ENCODE results near the gene NSUN3. TPM values are rescaled to one million over a fixed set of nuclear protein-coding genes. Genes with fewer than 3 reads are reported as not detected.

Gene NSUN3
- total RNA-seq, 1 experiment from 2014 or later, result 10.1 TPM

GRCh38 chr3:94137377-94137776 lies 74.5 kb downstream of the NSUN3 start:
- H3K4me3 Mint-ChIP-seq (ENCODE audit: low read depth, unreplicated experiment), result no peak overlapping the region
- no peak overlapping the region for H3K27ac Mint-ChIP-seq (ENCODE audit: unreplicated experiment)
- peaks cover 4% of the 10 kb centered on the region for H3K9me3 Mint-ChIP-seq (ENCODE audit: low read depth, unreplicated experiment)
- CTCF ChIA-PET, result interaction anchor here (0.7 kb wide), 1 partner anchor 13 kb away, joined by 5 read pairs; no protein-coding TSS in a partner anchor
- no peaks in the 10 kb centered on the region for H3K27me3 Mint-ChIP-seq (ENCODE audit: unreplicated experiment)
- DNase-seq, result no peak
- BruUV-seq (replicated peaks), result no TSS peak
- no peaks in the 10 kb centered on the region for H3K4me1 Mint-ChIP-seq (ENCODE audit: low read depth, unreplicated experiment)
- no peak for TF ChIP-seq CTCF (IDR thresholded peaks at IDR 0.05; ENCODE audit: unreplicated experiment)
- intact Hi-C loops (cut with micrococcal nuclease; ENCODE audit: unreplicated experiment), result no loop called here
- H3K36me3 Mint-ChIP-seq (ENCODE audit: insufficient read depth, unreplicated experiment), result no peaks in the 10 kb centered on the region

DNA sequence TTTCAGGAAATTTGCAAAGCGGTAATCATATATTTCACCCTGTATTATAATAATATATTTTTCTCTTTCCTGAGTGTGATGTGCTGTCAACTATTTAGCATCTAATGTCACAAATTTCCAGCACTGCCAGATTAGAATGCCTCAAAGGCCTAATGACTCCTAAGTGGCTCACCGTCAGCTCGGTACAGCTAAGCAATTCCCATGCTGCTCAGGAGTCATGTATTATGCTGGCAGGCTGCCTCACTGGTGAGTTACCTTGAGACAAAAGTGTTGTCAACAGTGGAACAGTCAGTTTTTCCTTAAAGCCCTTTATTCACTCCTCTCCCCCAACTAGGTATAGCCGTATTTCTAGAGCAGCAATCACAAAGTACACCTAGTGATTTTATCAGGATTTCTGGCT lies 83.6 kb downstream of the NSUN3 start:
- Mint-ChIP-seq H3K27ac (ENCODE audit: unreplicated experiment) (no peak overlapping the region), H3K4me1 (ENCODE audit: low read depth, unreplicated experiment) (no peaks in the 10 kb centered on the region), H3K36me3 (ENCODE audit: insufficient read depth, unreplicated experiment) (no peaks in the 10 kb centered on the region), H3K27me3 (ENCODE audit: unreplicated experiment) (no peaks in the 10 kb centered on the region), H3K4me3 (ENCODE audit: low read depth, unreplicated experiment) (no peak overlapping the region), H3K9me3 (ENCODE audit: low read depth, unreplicated experiment) (no peaks in the 10 kb centered on the region)
- DNase-seq, result no peak
- intact Hi-C loops (cut with micrococcal nuclease; ENCODE audit: unreplicated experiment), result no loop called here
- no TSS peak for BruUV-seq (replicated peaks)
- TF ChIP-seq CTCF (IDR thresholded peaks at IDR 0.05; ENCODE audit: unreplicated experiment), result no peak
- CTCF ChIA-PET, result no interaction called here

- CTCF ChIA-PET, result interaction anchor here (0.7 kb wide), 1 partner anchor 119 kb away, joined by 3 read pairs; no protein-coding TSS in a partner anchor
- no peak for DNase-seq
- Mint-ChIP-seq H3K36me3 (ENCODE audit: insufficient read depth, unreplicated experiment) (no peaks in the 10 kb centered on the region), H3K4me3 (ENCODE audit: low read depth, unreplicated experiment) (no peak overlapping the region), H3K27ac (ENCODE audit: unreplicated experiment) (no peak overlapping the region), H3K9me3 (ENCODE audit: low read depth, unreplicated experiment) (no peaks in the 10 kb centered on the region), H3K4me1 (ENCODE audit: low read depth, unreplicated experiment) (no peaks in the 10 kb centered on the region), H3K27me3 (ENCODE audit: unreplicated experiment) (no peaks in the 10 kb centered on the region)
- no peak for TF ChIP-seq CTCF (IDR thresholded peaks at IDR 0.05; ENCODE audit: unreplicated experiment)
- intact Hi-C loops (cut with micrococcal nuclease; ENCODE audit: unreplicated experiment), result no loop called here
- BruUV-seq (replicated peaks), result no TSS peak
Observed at GRCh38 chr3:94147012-94147411, 84.2 kb downstream of the NSUN3 start.

DNA sequence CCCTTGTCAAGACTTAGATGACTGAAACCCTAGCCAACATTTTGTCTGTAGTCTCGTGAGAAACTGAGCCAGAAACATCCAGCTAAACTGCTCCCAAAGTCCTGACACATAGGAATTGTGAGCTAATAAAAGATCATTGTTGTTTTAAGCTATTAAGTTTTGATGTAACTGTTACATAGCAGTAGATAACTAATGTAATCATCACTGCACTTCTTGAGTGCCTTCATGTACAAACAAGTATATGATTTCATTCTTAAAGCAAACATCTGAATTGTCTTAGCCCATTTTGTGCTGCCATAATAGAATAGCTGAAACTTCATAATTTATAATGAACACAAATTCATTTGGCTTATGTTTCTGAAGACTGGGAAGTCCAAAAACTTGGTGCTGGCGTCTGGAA lies 87.3 kb downstream of the NSUN3 start:
- no peaks in the 10 kb centered on the region for H3K9me3 Mint-ChIP-seq (ENCODE audit: low read depth, unreplicated experiment)
- H3K27ac Mint-ChIP-seq (ENCODE audit: unreplicated experiment), result no peak overlapping the region
- DNase-seq, result no peak
- intact Hi-C loops (cut with micrococcal nuclease; ENCODE audit: unreplicated experiment), result no loop called here
- H3K36me3 Mint-ChIP-seq (ENCODE audit: insufficient read depth, unreplicated experiment), result no peaks in the 10 kb centered on the region
- no peaks in the 10 kb centered on the region for H3K27me3 Mint-ChIP-seq (ENCODE audit: unreplicated experiment)
- CTCF ChIA-PET, result no interaction called here
- BruUV-seq (replicated peaks), result no TSS peak
- TF ChIP-seq CTCF (IDR thresholded peaks at IDR 0.05; ENCODE audit: unreplicated experiment), result no peak
- no peaks in the 10 kb centered on the region for H3K4me1 Mint-ChIP-seq (ENCODE audit: low read depth, unreplicated experiment)
- no peak overlapping the region for H3K4me3 Mint-ChIP-seq (ENCODE audit: low read depth, unreplicated experiment)
